GM12878 (cell line): ENCODE measurements around the gene TGFBI. TPM values are rescaled to one million over a fixed set of nuclear protein-coding genes. Genes with fewer than 3 reads are reported as not detected.

Source experiments
- ATAC-seq: fragments of 200-7000 bp; cut with Tn5 transposase; 3 replicates; pipeline ENCODE4 v1.9.1; 2020; ENCODE audit warnings: mild to moderate bottlenecking, moderate library complexity
- BruUV-seq: library from RNA; stranded (reverse); fragments of 400-500 nt; replicated peaks from 2 replicates; lab custom pipeline; 2021; lab: Mats Ljungman, UMichigan
- CTCF ChIA-PET: fragments of 300-600 bp; sonication (Branson Sonifier 250); formaldehyde crosslinking; extraction: SDS; loops from one replicate; lab custom pipeline; 2021; ENCODE audit warnings: inconsistent platforms; lab: Yijun Ruan, JAX
- POLR2A ChIA-PET: fragments of 350-600 bp; formaldehyde crosslinking; extraction: SDS; loops from one replicate; lab custom pipeline; 2021; ENCODE audit warnings: inconsistent platforms; lab: Charles Lee
- RAD21 ChIA-PET: fragments of 300-600 bp; sonication (Branson Sonifier 250); formaldehyde crosslinking; loops from one replicate; lab custom pipeline; 2023; ENCODE audit warnings: antibody characterized with exemption; ENCODE audit not compliant: unreplicated experiment; lab: Charles Lee
- SMC1A ChIA-PET: fragments of 300-600 bp; sonication (Branson Sonifier 250); formaldehyde crosslinking; loops from one replicate; lab custom pipeline; 2023; ENCODE audit not compliant: unreplicated experiment, uncharacterized antibody; lab: Charles Lee
- DNase-seq: peaks from one replicate; pipeline ENCODE4 v3.0.0-alpha.2; 2011; ENCODE audit warnings: low read depth, low spot score
- FAIRE-seq: peaks from 3 replicates; lab custom pipeline; 2011; peaks lifted over from hg19 to GRCh38; lab: Jason Lieb, UNC
- H2AFZ ChIP-seq: 2 replicates; pipeline ENCODE4 v1.6.0; 2011; ENCODE audit warnings: low read depth, low read length, control low read depth; ENCODE audit not compliant: control insufficient read depth
- H3K27ac ChIP-seq: 2 replicates; pipeline ENCODE4 v1.5.1; 2011; ENCODE audit warnings: control low read depth; ENCODE audit not compliant: control insufficient read depth, insufficient read depth
- H3K27me3 ChIP-seq, 2 experiments: replicated peaks in 1 of 2; 2 replicates each; pipeline versions ENCODE4 v1.6.0 to v1.6.1; 2011; ENCODE audit warnings: low read length in 1 of 2; ENCODE audit not compliant: control insufficient read depth in 2 of 2, insufficient read depth in 2 of 2
- H3K36me3 ChIP-seq, 2 experiments: 2 replicates each; pipeline ENCODE4 v1.5.1; 2011; ENCODE audit warnings: low read length in 1 of 2; ENCODE audit not compliant: control insufficient read depth in 2 of 2, insufficient read depth in 2 of 2
- H3K4me1 ChIP-seq: 2 replicates; pipeline ENCODE4 v1.6.1; 2011; ENCODE audit warnings: mild to moderate bottlenecking, low read length, moderate library complexity, mixed read lengths; ENCODE audit not compliant: control insufficient read depth, insufficient read depth
- H3K4me2 ChIP-seq: 2 replicates; pipeline ENCODE4 v1.6.0; 2011; ENCODE audit warnings: control low read depth; ENCODE audit not compliant: control insufficient read depth, insufficient read depth
- H3K4me3 ChIP-seq: fragments of 200-600 bp; sonication (generic); 2 replicates; pipeline ENCODE4 v1.5.1; 2016
- H3K79me2 ChIP-seq: 2 replicates; pipeline ENCODE4 v1.6.0; 2011; ENCODE audit warnings: low read length; ENCODE audit not compliant: control insufficient read depth, insufficient read depth
- H3K9ac ChIP-seq: 2 replicates; pipeline ENCODE4 v1.8.0; 2011; ENCODE audit warnings: low read length, control low read depth, mixed read lengths; ENCODE audit not compliant: control insufficient read depth, insufficient read depth
- H3K9me3 ChIP-seq: replicated peaks from 3 replicates; pipeline ENCODE4 v1.5.1; 2011; ENCODE audit warnings: mild to moderate bottlenecking, low read length; ENCODE audit not compliant: control insufficient read depth, insufficient read depth
- H4K20me1 ChIP-seq: 2 replicates; pipeline ENCODE4 v1.6.0; 2011; ENCODE audit not compliant: control insufficient read depth, insufficient read depth
- BMI1 ChIP-seq: fragments of 450-650 bp; IDR thresholded peaks from 2 replicates; pipeline ENCODE4 v1.6.1; 2016; ENCODE audit warnings: mild to moderate bottlenecking, moderate library complexity, borderline replicate concordance
- IKZF2 ChIP-seq, 2 experiments: fragments of 450-650 bp; IDR thresholded peaks; 2 replicates each; pipeline ENCODE4 v1.6.1; 2017; ENCODE audit warnings: mild to moderate bottlenecking in 2 of 2, moderate library complexity in 2 of 2
- MEF2A ChIP-seq: IDR thresholded peaks from 2 replicates; pipeline ENCODE4 v1.6.1; 2011; ENCODE audit warnings: low read depth, mild to moderate bottlenecking, low read length, moderate library complexity; ENCODE audit not compliant: insufficient read depth
- MEF2B ChIP-seq: fragments of 450-650 bp; IDR thresholded peaks from 2 replicates; pipeline ENCODE4 v1.6.1; 2018; ENCODE audit warnings: mild to moderate bottlenecking, moderate library complexity; ENCODE audit not compliant: partially characterized antibody, poor library complexity, severe bottlenecking
- MTA2 ChIP-seq: fragments of 450-650 bp; IDR thresholded peaks from 2 replicates; pipeline ENCODE4 v1.6.1; 2016; ENCODE audit warnings: low read depth, mild to moderate bottlenecking, moderate library complexity
- NR2C1 ChIP-seq: fragments of 450-650 bp; IDR thresholded peaks from 2 replicates; pipeline ENCODE4 v1.6.1; 2017; ENCODE audit warnings: antibody characterized with exemption, mild to moderate bottlenecking, moderate library complexity
- PML ChIP-seq: IDR thresholded peaks from 2 replicates; pipeline ENCODE4 v1.6.1; 2012; ENCODE audit warnings: low read length, inconsistent platforms
- RELB ChIP-seq: fragments of 450-650 bp; IDR thresholded peaks from 2 replicates; pipeline ENCODE4 v1.6.1; 2017; ENCODE audit warnings: low read depth, mild to moderate bottlenecking, moderate library complexity
- SREBF1 ChIP-seq: IDR thresholded peaks from 2 replicates; pipeline ENCODE4 v1.6.1; 2012; ENCODE audit warnings: mild to moderate bottlenecking, low read length
- SREBF2 ChIP-seq: IDR thresholded peaks from 2 replicates; pipeline ENCODE4 v1.6.1; 2012; ENCODE audit warnings: mild to moderate bottlenecking, low read length
- WGBS: methylation state at CpG from one replicate; pipeline ENCODE4 v1.1.6; 2016; ENCODE audit warnings: low lambda C conversion rate; ENCODE audit not compliant: insufficient replicate concordance, insufficient coverage; ENCODE audit errors: missing lambda C conversion rate; 5-methylcytosine and 5-hydroxymethylcytosine counted together
- in situ Hi-C: fragments of 300-500 bp; cut with MboI; formaldehyde crosslinking; loops from 9 replicates; pipeline ENCODE4 v1.14.3; 2018; ENCODE audit warnings: mixed read lengths
- intact Hi-C: fragments of 100-400 bp; cut with micrococcal nuclease; formaldehyde crosslinking; loops from one replicate; pipeline ENCODE4 v1.14.2; 2022; ENCODE audit not compliant: unreplicated experiment
- polyA plus RNA-seq, 11 experiments: library from polyadenylated mRNA; depleted of rRNA in 4 of 11; unstranded in 6 of 11; stranded (reverse) in 5 of 11; fragments of >200 nt; fragmentation: Nextera tagmentation in 4 of 11; fragmentation: Illumina TruSeq in 1 of 11; extraction: Ambion mirVana in 4 of 11; extraction: Trizol in 1 of 11; gene quantifications; 1 replicate in 1 of 11; 2 replicates in 10 of 11; pipeline versions ENCODE4 v1.2.1 to v1.2.3, GENCODE V29; 2011 to 2016; ENCODE audit warnings: inconsistent platforms in 2 of 11, missing spikeins in 2 of 11, low read depth in 1 of 11
- total RNA-seq, 4 experiments: library from RNA; depleted of rRNA in 3 of 4; stranded (reverse); fragments of >200 nt in 3 of 4; fragmentation: Illumina TruSeq in 1 of 4; extraction: Trizol in 1 of 4; gene quantifications; 2 replicates each; pipeline versions ENCODE4 v1.2.1 to v1.2.3, GENCODE V29; 2013 to 2021
- TF ChIP-seq, protein P1 (sequence below): IDR thresholded peaks from 2 replicates; pipeline ENCODE4 v1.6.1; 2011; ENCODE audit warnings: borderline replicate concordance, low read depth, mild to moderate bottlenecking, moderate library complexity, low read length; ENCODE audit not compliant: insufficient read depth, poor library complexity, severe bottlenecking

The TGFBI gene
- total and polyA plus RNA-seq, 10 of the 15 experiments (the other 5 are each of a cell fraction or from before 2014, with no cell fraction given) = 0.12 to 1.8 (median 0.19) TPM

DNA sequence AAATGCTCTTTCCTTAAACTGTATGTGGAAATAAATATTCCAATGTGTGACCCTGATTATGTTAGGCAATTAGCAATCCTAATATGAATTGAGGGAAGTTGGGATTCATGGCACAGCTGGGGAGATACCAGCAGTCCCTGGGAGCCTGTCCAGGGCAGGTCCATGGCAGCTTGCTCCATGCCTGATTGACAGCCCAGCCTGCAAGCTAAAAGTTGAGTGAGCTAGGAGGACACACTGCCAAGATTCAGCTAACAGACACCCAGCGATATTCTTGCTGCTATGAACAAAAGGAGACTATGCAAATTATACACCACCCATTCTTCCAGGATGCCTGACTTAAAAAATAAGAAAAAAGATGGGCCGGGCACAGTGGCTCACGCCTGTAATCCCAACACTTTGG, 6.2 kb downstream of the TGFBI start (continued):
- TF ChIP-seq MEF2A (no peak), NR2C1 (no peak), SREBF2 (no peak), SREBF1 (no peak)

DNA sequence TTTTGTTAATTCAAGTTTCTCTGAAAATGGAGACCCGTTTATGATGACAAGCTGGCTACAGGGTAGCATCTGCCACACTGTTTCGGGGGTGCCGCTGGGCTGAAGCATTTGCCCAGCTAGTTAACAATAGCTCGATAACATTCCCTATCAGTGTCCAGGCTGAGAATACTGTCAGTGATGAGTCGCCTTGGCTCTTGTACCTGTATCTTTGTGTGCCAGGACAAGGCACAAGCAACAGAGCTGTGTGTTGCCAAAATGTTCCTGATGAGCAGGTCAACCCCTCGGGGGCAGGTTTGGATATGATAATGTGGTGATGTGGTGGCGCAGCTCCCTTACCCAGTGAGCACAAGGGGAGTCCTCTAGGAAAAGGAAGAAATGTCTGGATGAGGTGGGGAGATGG, 7.0 kb downstream of the TGFBI start:
- intact Hi-C loops (no loop called here), in situ Hi-C loops (no loop called here)
- Histone ChIP-seq H3K4me3 (no peak overlapping the region), H3K4me1 (peaks cover 21% of the 10 kb centered on the region), H3K79me2 (no peaks in the 10 kb centered on the region), H3K36me3 (no peaks in the 10 kb centered on the region), H3K9me3 (no peaks in the 10 kb centered on the region; the same call in 1 of the 3 replicates), H4K20me1 (no peaks in the 10 kb centered on the region), H3K27ac (no peak overlapping the region), H3K9ac (no peak overlapping the region), H3K27me3 (no peaks in the 10 kb centered on the region), H3K4me2 (no peak overlapping the region), H2AFZ (no peak overlapping the region)
- FAIRE-seq (no peak), DNase-seq (no peak), ATAC-seq (no peak)
- no TSS peak for BruUV-seq
- RAD21 ChIA-PET = no interaction called here
- CTCF ChIA-PET = interaction anchor here (0.5 to 2.4 kb wide), 3 partner anchors 10 to 531 kb away, joined by 3 to 9 read pairs (median 5); no protein-coding TSS in a partner anchor
- SMC1A ChIA-PET = interaction anchor here (0.8 to 2.5 kb wide), 5 partner anchors 22 to 90 kb away, joined by 3 to 14 read pairs (median 3); no protein-coding TSS in a partner anchor
- POLR2A ChIA-PET = no interaction called here
- no peak for TF ChIP-seq MEF2A
- 83% methylated on average over 7 of the region's 7 CpGs for WGBS

DNA sequence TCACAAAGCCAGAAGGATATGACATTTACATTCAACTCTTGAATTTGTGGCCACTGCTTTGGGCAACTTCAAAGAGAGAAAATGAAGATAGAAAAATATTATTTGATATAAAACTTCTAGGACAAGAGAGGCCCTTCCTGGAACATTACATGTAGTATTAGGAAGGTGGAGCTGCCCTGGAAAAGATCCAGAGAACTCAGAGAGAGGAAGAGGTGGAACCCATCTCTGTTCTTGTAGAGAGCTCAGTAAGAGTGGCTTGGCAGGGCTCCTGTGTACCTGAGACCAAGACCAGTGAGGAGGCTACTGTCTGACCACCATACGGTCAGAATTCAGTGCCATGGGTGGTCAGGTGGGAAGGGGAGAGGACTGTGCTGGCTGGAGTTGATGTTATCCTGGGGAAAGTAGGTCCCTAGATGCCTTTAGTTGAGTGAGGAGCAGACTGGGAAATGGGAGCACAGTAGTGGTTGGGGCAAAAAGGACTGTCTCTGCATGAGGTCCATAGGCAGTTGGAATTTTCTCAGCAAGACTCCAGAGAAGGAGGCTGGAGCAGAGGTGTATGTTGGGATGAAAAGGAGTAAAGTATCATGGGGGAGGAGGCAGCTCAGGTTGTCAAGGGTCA, 7.6 kb downstream of the TGFBI start:
- CTCF ChIA-PET = interaction anchor here (1.2 to 2.4 kb wide), 4 partner anchors 10 to 64 kb away, joined by 3 to 9 read pairs (median 4); no protein-coding TSS in a partner anchor
- Histone ChIP-seq H3K36me3 (no peaks in the 10 kb centered on the region), H3K4me3 (no peak overlapping the region), H3K27ac (no peak overlapping the region), H3K4me2 (no peak overlapping the region), H3K9ac (no peak overlapping the region), H3K27me3 (peaks cover 0 to 2% of the 10 kb centered on the region in 2 experiments; a peak in 1 of 4 replicates), H3K9me3 (no peaks in the 10 kb centered on the region; the same call in 1 of the 3 replicates), H4K20me1 (no peaks in the 10 kb centered on the region), H3K4me1 (peaks cover 19% of the 10 kb centered on the region), H3K79me2 (no peaks in the 10 kb centered on the region), H2AFZ (no peak overlapping the region)
- POLR2A ChIA-PET = no interaction called here
- DNase-seq (no peak), ATAC-seq (no peak), FAIRE-seq (no peak)
- in situ Hi-C loops (no loop called here), intact Hi-C loops (no loop called here)
- 91% methylated on average over 1 of the region's 1 CpG for WGBS
- RAD21 ChIA-PET = interaction anchor here (0.6 to 1.5 kb wide), 5 partner anchors 28 to 137 kb away, joined by 3 to 5 read pairs (median 3); no protein-coding TSS in a partner anchor
- BruUV-seq = no TSS peak
- SMC1A ChIA-PET = interaction anchor here (0.8 to 2.5 kb wide), 7 partner anchors 16 to 91 kb away, joined by 3 to 14 read pairs (median 3); no protein-coding TSS in a partner anchor
- TF ChIP-seq, protein P1, sequence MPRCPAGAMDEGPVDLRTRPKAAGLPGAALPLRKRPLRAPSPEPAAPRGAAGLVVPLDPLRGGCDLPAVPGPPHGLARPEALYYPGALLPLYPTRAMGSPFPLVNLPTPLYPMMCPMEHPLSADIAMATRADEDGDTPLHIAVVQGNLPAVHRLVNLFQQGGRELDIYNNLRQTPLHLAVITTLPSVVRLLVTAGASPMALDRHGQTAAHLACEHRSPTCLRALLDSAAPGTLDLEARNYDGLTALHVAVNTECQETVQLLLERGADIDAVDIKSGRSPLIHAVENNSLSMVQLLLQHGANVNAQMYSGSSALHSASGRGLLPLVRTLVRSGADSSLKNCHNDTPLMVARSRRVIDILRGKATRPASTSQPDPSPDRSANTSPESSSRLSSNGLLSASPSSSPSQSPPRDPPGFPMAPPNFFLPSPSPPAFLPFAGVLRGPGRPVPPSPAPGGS = no peak
- TF ChIP-seq MTA2 = no peak
- no peak for TF ChIP-seq PML
- no peak for TF ChIP-seq RELB
- TF ChIP-seq BMI1 = no peak
- TF ChIP-seq NR2C1 = no peak
- TF ChIP-seq IKZF2 (IDR thresholded peaks at IDR 0.05) = no peak
- TF ChIP-seq MEF2B = no peak
